Thoracic aorta (tissue), 2 donors: ENCODE results near the gene RGR. TPM values are rescaled to one million over a fixed set of nuclear protein-coding genes. Genes with fewer than 3 reads are reported as not detected.

Experiments
- ATAC-seq: fragments of 150-250 bp; one replicate; pipeline ENCODE4 v1.8.0; 2017; ENCODE audit warnings: low read depth; ENCODE audit not compliant: insufficient number of reproducible peaks, low FRiP score
- DNase-seq: peaks from one replicate; pipeline ENCODE4 v3.0.0-alpha.2; 2020; ENCODE audit warnings: low spot score
- H3K27ac ChIP-seq, 2 donors: fragments of 200-600 bp; sonication (generic); 1 replicate in 1 of 2; 2 replicates in 1 of 2; pipeline ENCODE4 v1.5.1; 2016; ENCODE audit warnings: mild to moderate bottlenecking in 2 of 2, moderate library complexity in 2 of 2
- H3K27me3 ChIP-seq: fragments of 200-600 bp; sonication (generic); replicated peaks from 2 replicates; pipeline ENCODE4 v1.6.0; 2016; ENCODE audit warnings: mild to moderate bottlenecking; ENCODE audit not compliant: insufficient read depth
- H3K36me3 ChIP-seq: fragments of 200-600 bp; sonication (generic); one replicate; pipeline ENCODE4 v1.5.1; 2016
- H3K4me1 ChIP-seq, 2 donors: fragments of 200-600 bp; sonication (generic); 1 replicate in 1 of 2; 2 replicates in 1 of 2; pipeline versions ENCODE4 v1.5.1 to v1.6.0; 2016; ENCODE audit warnings: low read depth in 2 of 2, mild to moderate bottlenecking in 1 of 2; ENCODE audit not compliant: control insufficient read depth in 1 of 2
- H3K4me3 ChIP-seq: fragments of 200-600 bp; sonication (generic); 2 replicates; pipeline ENCODE4 v1.5.1; 2016; ENCODE audit warnings: mild to moderate bottlenecking
- H3K9me3 ChIP-seq: fragments of 200-600 bp; sonication (generic); 2 replicates; pipeline ENCODE4 v1.5.1; 2016
- total RNA-seq, 2 donors: library from RNA; depleted of rRNA; stranded (reverse); fragments of >200 nt; gene quantifications; one replicate each; pipeline versions ENCODE4 v1.1.0 to v1.2.3, GENCODE V29; 2016
- TF ChIP-seq, protein P1 (sequence below): fragments of 200-600 bp; sonication (generic); IDR thresholded peaks from one replicate; pipeline ENCODE4 v1.5.1; 2019; ENCODE audit warnings: antibody characterized with exemption

The RGR gene
- total RNA-seq, 2 donors from 2014 or later = not detected

DNA sequence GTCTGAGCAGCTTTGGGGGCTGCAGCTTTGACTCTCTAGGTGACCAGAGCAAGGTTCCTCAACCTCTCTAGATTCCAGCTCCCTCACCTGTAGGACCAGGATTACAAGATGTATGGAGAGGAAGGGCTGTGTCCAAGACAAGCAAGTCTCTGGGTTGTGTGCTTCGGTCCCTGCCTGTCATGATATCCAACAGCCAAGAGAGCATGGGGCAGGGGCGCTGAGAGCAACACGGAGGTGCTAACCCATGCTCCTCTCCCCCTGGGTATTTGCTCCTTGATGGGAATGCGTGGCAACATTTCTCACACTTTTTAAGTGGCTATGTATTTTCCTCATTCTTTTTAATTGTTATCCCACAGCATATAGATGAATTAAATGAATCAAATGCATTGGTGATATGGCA, 40.2 kb upstream of the RGR start:
- Histone ChIP-seq H3K36me3 (no peaks in the 10 kb centered on the region), H3K4me1 (no peaks in the 10 kb centered on the region), H3K27ac (no peak overlapping the region), H3K9me3 (no peaks in the 10 kb centered on the region), H3K4me3 (no peak overlapping the region), H3K27me3 (no peaks in the 10 kb centered on the region)
- no peak for ATAC-seq
- TF ChIP-seq, protein P1, sequence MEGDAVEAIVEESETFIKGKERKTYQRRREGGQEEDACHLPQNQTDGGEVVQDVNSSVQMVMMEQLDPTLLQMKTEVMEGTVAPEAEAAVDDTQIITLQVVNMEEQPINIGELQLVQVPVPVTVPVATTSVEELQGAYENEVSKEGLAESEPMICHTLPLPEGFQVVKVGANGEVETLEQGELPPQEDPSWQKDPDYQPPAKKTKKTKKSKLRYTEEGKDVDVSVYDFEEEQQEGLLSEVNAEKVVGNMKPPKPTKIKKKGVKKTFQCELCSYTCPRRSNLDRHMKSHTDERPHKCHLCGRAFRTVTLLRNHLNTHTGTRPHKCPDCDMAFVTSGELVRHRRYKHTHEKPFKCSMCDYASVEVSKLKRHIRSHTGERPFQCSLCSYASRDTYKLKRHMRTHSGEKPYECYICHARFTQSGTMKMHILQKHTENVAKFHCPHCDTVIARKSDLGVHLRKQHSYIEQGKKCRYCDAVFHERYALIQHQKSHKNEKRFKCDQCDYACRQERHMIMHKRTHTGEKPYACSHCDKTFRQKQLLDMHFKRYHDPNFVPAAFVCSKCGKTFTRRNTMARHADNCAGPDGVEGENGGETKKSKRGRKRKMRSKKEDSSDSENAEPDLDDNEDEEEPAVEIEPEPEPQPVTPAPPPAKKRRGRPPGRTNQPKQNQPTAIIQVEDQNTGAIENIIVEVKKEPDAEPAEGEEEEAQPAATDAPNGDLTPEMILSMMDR = no peak
- no peak for DNase-seq

DNA sequence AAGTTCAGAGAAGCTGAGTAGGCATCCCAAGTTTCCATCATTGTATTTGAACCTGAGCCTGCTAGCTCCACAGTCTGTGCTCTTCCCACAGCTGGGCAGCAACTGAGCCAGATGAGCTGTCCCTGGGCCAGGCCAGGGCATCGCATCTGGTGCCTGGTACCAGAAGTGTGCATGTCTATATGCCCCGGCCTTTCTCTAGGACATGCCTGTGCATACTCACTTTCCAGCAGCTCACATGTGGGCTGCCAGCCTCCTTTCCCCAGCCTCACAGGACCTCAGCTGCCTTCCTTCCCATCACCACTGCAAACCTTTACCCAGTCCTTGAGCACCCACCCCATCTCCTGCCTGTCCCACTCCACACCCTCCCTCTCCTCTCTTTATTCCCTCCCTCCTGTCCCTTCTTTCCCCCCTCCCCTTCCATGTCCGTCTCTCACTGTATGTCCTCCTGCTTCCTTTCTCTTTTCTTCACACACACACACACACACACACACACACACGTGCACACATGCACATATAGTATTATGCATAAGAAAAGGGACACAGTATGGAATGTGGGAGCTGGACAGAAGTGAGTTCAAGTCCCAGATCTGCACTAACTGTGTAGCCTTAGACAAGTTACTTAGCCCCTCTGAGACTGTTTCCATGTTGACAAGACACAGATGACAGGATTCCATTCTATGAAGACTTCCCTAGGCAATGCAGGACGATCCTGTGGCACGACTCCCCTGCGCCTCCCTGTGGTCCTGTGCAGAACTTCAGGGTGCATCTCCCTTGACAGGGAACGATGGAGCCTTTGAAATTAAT, 39.6 kb upstream of the RGR start:
- DNase-seq (no peak), ATAC-seq (no peak)
- no peak overlapping the region for H3K4me3 ChIP-seq

GRCh38 chr10:84205853-84206525, 38.9 kb upstream of the RGR start:
- no peaks in the 10 kb centered on the region for H3K27me3 ChIP-seq
- TF ChIP-seq, protein P1 = no peak
- H3K36me3 ChIP-seq = no peaks in the 10 kb centered on the region
- H3K27ac ChIP-seq = no peak overlapping the region
- H3K4me3 ChIP-seq = no peak overlapping the region
- no peaks in the 10 kb centered on the region for H3K4me1 ChIP-seq
- ATAC-seq (no peak), DNase-seq (no peak)
- no peaks in the 10 kb centered on the region for H3K9me3 ChIP-seq

More for the DNA sequence above, 39.6 kb upstream of the RGR start:
- Histone ChIP-seq H3K36me3 (no peaks in the 10 kb centered on the region), H3K27me3 (no peaks in the 10 kb centered on the region), H3K4me1 (no peaks in the 10 kb centered on the region), H3K27ac (no peak overlapping the region), H3K9me3 (no peaks in the 10 kb centered on the region)
- TF ChIP-seq, protein P1 = no peak

GRCh38 chr10:84208023-84208422, 36.8 kb upstream of the RGR start:
- H3K4me1 ChIP-seq = no peaks in the 10 kb centered on the region
- H3K27ac ChIP-seq = no peak overlapping the region
- DNase-seq (no peak), ATAC-seq (no peak)
- H3K4me3 ChIP-seq = no peak overlapping the region
- H3K36me3 ChIP-seq = no peaks in the 10 kb centered on the region
- no peaks in the 10 kb centered on the region for H3K27me3 ChIP-seq
- H3K9me3 ChIP-seq = no peaks in the 10 kb centered on the region
- TF ChIP-seq, protein P1 = no peak

DNA sequence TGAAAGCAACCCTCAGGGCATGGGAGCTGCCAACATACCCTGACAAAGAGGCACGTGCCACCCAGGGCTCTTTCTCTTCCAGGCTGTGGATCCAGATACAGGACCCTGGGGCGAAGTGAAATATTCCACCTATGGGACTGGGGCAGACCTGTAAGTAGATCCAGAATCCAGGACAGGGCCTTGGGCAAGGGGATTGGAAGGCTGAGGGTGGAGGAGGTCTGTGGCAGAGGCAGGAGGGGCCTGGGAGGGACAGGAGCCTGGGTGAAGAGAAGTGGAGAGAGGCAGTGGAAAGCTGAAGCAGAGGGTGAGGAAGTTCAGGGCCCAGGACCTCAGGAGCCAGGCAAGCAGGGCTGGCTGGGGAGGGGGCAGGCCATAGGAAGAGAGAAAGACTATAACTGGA, 33.3 kb upstream of the RGR start:
- no peak for ATAC-seq
- TF ChIP-seq, protein P1 = no peak
- Histone ChIP-seq H3K27me3 (no peaks in the 10 kb centered on the region), H3K4me1 (no peaks in the 10 kb centered on the region), H3K36me3 (no peaks in the 10 kb centered on the region), H3K27ac (no peak overlapping the region), H3K9me3 (no peaks in the 10 kb centered on the region), H3K4me3 (no peak overlapping the region)
- DNase-seq = no peak
